Bronchial epithelial cell (primary cell): ENCODE measurements around the gene ADAMTSL3. TPM values are rescaled to one million over a fixed set of nuclear protein-coding genes. Genes with fewer than 3 reads are reported as not detected.
"Not testable (repeated sequence)": the region's sequence is repeated elsewhere in the genome, so short reads cannot be mapped to it uniquely, and the experiment has no call there.

Source experiments
- DNase-seq: peaks from one replicate; pipeline ENCODE4 v3.0.0-alpha.2; 2010; ENCODE audit warnings: low read depth
- FAIRE-seq: peaks from 2 replicates; lab custom pipeline; 2011; peaks lifted over from hg19 to GRCh38; lab: Jason Lieb, UNC
- H3K27me3 ChIP-seq: 2 replicates; pipeline ENCODE4 v1.5.1; 2011; ENCODE audit warnings: low read length; ENCODE audit not compliant: control insufficient read depth, insufficient read depth
- H3K36me3 ChIP-seq: 2 replicates; pipeline ENCODE4 v1.5.1; 2011; ENCODE audit warnings: low read length; ENCODE audit not compliant: control insufficient read depth, insufficient read depth
- H3K4me3 ChIP-seq: 2 replicates; pipeline ENCODE4 v1.5.1; 2011; ENCODE audit warnings: mild to moderate bottlenecking, low read depth, low read length, control low read depth
- total RNA-seq: library from RNA; depleted of rRNA; stranded (reverse); fragments of >200 nt; gene quantifications from 2 replicates; pipeline ENCODE4 v1.2.1, GENCODE V29; 2014
- TF ChIP-seq, protein P1 (sequence below): IDR thresholded peaks from 2 replicates; pipeline ENCODE4 v1.5.1; 2011; ENCODE audit warnings: mild to moderate bottlenecking, moderate library complexity, low read length, control low read depth, inconsistent platforms; ENCODE audit not compliant: insufficient read depth, severe bottlenecking

ADAMTSL3 gene
- total RNA-seq, 1 donor from 2014 or later, result 0.79 TPM

DNA sequence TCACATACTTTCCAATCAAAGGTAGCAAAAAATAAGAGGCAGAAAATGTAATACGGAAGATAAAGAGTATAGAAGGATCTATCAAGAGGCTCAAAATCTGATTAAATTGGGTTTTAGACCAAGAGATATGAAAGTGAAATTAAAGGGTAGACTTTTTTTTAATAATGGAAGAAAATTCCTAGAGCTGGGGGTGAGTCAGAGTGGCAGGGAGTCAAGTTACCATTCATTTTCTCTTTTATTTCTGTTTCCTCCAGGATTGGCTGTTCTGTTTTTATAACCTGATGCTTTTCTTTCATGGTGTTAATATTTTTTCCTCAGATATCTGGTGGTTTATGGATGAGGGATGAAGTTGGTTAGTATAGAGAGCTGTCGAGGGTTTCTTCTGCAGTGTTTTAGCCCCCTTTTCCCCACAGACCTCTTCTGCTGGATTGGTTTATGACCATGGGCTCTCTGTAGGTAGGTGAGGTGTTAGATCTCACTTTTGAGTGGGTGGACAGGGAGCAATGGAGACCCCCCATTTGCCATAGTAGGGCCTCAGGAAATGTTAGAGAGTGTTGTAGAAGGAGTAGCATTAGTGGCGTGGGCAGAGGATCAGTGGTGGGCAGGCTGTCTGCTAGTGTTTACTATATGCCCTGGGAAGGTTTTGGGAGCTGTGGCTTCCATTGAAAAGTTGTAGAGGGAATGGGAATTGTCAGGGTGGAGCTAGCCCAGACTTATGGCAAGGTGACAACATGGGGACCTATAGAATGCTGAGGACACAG lies 380.1 kb downstream of the ADAMTSL3 start:
- DNase-seq (no peak), FAIRE-seq (no peak)
- TF ChIP-seq, protein P1, sequence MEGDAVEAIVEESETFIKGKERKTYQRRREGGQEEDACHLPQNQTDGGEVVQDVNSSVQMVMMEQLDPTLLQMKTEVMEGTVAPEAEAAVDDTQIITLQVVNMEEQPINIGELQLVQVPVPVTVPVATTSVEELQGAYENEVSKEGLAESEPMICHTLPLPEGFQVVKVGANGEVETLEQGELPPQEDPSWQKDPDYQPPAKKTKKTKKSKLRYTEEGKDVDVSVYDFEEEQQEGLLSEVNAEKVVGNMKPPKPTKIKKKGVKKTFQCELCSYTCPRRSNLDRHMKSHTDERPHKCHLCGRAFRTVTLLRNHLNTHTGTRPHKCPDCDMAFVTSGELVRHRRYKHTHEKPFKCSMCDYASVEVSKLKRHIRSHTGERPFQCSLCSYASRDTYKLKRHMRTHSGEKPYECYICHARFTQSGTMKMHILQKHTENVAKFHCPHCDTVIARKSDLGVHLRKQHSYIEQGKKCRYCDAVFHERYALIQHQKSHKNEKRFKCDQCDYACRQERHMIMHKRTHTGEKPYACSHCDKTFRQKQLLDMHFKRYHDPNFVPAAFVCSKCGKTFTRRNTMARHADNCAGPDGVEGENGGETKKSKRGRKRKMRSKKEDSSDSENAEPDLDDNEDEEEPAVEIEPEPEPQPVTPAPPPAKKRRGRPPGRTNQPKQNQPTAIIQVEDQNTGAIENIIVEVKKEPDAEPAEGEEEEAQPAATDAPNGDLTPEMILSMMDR, result no peak

DNA sequence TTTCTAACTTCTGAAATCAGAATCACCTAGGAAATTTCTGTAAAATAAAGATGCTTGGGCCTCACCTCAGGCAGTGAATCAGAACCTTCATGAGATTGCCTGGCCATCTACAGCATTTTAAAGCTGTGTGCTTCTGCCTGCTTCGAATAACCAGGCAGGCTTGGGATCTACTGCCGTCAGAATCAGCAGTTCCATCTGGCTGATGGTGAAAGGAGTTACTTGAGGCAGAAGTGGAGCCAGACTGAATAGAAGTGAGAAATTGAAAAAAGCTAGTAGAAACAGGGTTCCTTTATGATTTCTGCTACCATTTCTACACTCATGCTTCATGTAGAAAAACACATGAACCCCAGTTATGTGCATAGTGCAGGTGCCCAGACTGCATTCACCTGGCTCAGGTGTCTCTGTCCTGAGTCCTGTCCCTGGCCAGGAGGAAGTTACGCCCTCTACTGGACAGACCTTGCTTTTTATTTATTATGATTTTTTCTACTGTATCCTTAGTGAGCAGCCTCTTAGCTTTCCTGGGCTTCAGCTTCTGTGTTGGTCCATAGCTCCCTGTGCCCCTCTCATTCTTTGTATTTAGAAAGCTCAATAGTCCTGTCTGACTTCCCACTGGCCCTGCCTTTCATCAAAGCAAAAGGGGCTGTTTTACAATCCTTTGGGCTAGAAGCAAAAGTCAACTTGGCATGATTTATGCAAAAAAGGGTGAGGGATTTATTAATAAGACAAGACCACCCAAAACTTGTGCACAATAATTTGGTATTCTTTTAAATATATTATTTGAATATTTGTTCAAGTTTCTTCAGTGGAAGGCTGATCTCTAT lies 380.9 kb downstream of the ADAMTSL3 start:
- peaks cover 4% of the 10 kb centered on the region for H3K27me3 ChIP-seq
- no peaks in the 10 kb centered on the region for H3K36me3 ChIP-seq
- FAIRE-seq (no peak), DNase-seq (peak; percentile 37)
- H3K4me3 ChIP-seq, result no peak overlapping the region
- TF ChIP-seq, protein P1, result peak; percentile 71

More for the DNA sequence above, 380.1 kb downstream of the ADAMTSL3 start:
- no peak overlapping the region for H3K4me3 ChIP-seq
- peaks cover 2% of the 10 kb centered on the region for H3K27me3 ChIP-seq
- no peaks in the 10 kb centered on the region for H3K36me3 ChIP-seq

DNA sequence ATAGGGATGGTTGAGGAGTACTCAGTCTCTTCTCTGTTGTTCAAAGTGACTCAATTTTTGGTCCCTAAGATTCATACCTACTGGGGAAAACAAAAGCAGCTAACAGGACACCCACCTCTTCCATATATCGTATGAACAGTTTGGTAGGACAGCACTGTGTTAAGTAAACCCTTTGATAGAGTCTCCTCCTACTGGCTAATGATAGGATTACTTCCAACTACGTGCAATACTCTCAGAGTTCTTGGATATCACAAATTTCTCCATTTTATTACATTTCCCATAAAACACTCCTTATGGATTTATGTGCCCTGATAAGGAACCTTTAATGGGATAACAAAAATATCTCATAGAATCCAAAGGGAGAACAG lies 381.5 kb downstream of the ADAMTSL3 start:
- DNase-seq, result peak; percentile 55
- TF ChIP-seq, protein P1, result peak; percentile 48
- Histone ChIP-seq H3K27me3 (peaks cover 4% of the 10 kb centered on the region), H3K4me3 (no peak overlapping the region), H3K36me3 (no peaks in the 10 kb centered on the region)
- FAIRE-seq, result no peak

DNA sequence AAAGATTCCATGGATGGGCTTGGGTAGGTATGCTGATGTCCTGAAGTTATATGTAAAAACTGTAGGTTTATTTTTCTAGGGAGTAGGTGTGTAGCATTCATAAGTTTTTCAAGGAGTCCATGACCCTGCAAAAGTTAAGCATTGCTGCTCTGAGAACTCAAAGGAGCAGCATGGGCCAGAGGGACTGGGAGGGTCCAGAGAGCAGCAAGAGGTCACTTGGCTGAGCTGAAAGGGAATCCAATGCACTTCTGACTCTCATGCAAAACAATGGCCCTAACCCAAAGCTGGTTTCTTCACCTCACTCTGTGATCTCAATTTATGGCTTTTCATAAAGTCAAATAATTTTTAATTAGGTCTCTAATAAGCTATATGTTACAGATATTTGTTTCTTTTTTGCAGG lies 383.4 kb downstream of the ADAMTSL3 start:
- TF ChIP-seq, protein P1, result no peak
- Histone ChIP-seq H3K4me3 (no peak overlapping the region), H3K36me3 (no peaks in the 10 kb centered on the region), H3K27me3 (peaks cover 4% of the 10 kb centered on the region)
- peak; percentile 50 for FAIRE-seq
- DNase-seq, result no peak

DNA sequence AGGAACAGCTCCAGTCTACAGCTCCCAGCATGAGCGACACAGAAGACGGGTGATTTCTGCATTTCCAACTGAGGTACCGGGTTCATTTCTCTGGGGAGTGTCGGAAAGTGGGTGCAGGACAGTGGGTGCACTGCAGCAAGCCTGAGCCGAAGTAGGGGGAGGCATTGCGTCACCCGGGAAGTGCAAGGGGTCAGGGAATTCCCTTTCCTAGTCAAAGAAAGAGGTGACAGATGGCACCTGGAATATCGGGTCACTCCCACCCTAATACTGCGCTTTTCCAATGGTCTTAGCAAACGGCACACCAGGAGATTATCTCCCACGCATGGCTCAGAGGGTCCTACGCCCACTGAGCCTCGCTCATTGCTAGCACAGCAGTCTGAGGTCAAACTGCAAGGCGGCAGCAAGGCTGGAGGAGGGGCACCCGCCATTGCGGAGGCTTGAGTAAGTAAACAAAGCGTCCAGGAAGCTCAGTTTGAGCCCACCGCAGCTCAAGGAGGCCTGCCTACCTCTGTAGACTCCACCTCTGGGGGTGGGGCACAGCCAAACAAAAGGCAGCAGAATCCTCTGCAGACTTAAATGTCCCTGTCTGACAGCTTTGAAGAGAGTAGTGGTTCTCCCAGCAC lies 388.6 kb downstream of the ADAMTSL3 start:
- H3K36me3 ChIP-seq, FAIRE-seq, H3K4me3 ChIP-seq, H3K27me3 ChIP-seq, DNase-seq: not testable (repeated sequence)
